ENCODE measurements around the gene TBX4. TPM values are rescaled to one million over a fixed set of nuclear protein-coding genes. Genes with fewer than 3 reads are reported as not detected.

The TBX4 gene
- total and polyA plus RNA-seq, 2 of the 13 experiments (the other 11 are each of a cell fraction or from before 2014, with no cell fraction given) = 0.11 to 1.1 TPM

GRCh38 chr17:61412143-61412859 lies 39.9 kb upstream of the TBX4 start (continued):
- TF ChIP-seq ZHX2 (IDR thresholded peaks at IDR 0.05; ENCODE audit: low read depth) (no peak), ZHX2 (CRISPR knock-in tag; IDR thresholded peaks at IDR 0.05; ENCODE audit: borderline replicate concordance) (no peak; the same call in 1 of the 2 replicates), ZNF83 (CRISPR knock-in tag; IDR thresholded peaks at IDR 0.05; ENCODE audit: borderline replicate concordance) (no peak), ZSCAN25 (CRISPR knock-in tag; IDR thresholded peaks at IDR 0.05) (no peak; the same call in 1 of the 2 replicates), ZNF609 (CRISPR knock-in tag; IDR thresholded peaks at IDR 0.05; ENCODE audit: borderline replicate concordance) (peak; percentile 55; the same call in 1 of the 2 replicates), ZNF724P (CRISPR knock-in tag; IDR thresholded peaks at IDR 0.05; ENCODE audit: borderline replicate concordance) (0 out of 2 replicates have a peak, but pooled peaks have one; percentile 15), IRF2 (CRISPR knock-in tag; IDR thresholded peaks at IDR 0.05) (peak; percentile 92), ZKSCAN5 (CRISPR knock-in tag; IDR thresholded peaks at IDR 0.05) (0 out of 2 replicates have a peak, but pooled peaks have one; percentile 35), ZNF777 (CRISPR knock-in tag; IDR thresholded peaks at IDR 0.05) (no peak), HCFC1 (IDR thresholded peaks at IDR 0.05; ENCODE audit: low read depth, low read length) (no peak), ZNF260 (CRISPR knock-in tag; IDR thresholded peaks at IDR 0.05; ENCODE audit: borderline replicate concordance, low read depth) (no peak), ZKSCAN8 (CRISPR knock-in tag; IDR thresholded peaks at IDR 0.05; ENCODE audit: borderline replicate concordance) (peak; percentile 85; the same call in 1 of the 2 replicates), ZNF781 (CRISPR knock-in tag; IDR thresholded peaks at IDR 0.05; ENCODE audit: borderline replicate concordance, not compliant biosample characterization) (no peak), ARNT2 (CRISPR knock-in tag; IDR thresholded peaks at IDR 0.05; ENCODE audit: low read depth) (peak; percentile 76), KDM1A (CRISPR knock-in tag; IDR thresholded peaks at IDR 0.05) (peak; percentile 9; the same call in 1 of the 2 replicates), MYC (CRISPR knock-in tag; IDR thresholded peaks at IDR 0.05; ENCODE audit: borderline replicate concordance) (peak; percentile 55), CBX1 (IDR thresholded peaks at IDR 0.05; ENCODE audit: low read depth) (no peak), ADNP (CRISPR knock-in tag; IDR thresholded peaks at IDR 0.05) (no peak), ZNF792 (CRISPR knock-in tag; IDR thresholded peaks at IDR 0.05) (peak; percentile 90), ATF1 (CRISPR knock-in tag; IDR thresholded peaks at IDR 0.05) (no peak)

Data from HepG2 (cell line).